NCI-H187 (cell line): ENCODE results near the gene MAP3K15.

ENCODE experiments used
- DNase-seq, 2 experiments: peaks; one replicate each; lab custom pipeline; 2025; lab: John Stamatoyannopoulos, UW

The MAP3K15 gene

GRCh38 chrX:19514791-19515614 lies at the start of gene MAP3K15:
Gene MAP3K15 (minus strand): TSS chrX:19515508. CDS start chrX:19515261, 247 bp downstream.
- DNase-seq = peak in 1 of 2 experiments; percentile 0

- no peak for DNase-seq
Observed at GRCh38 chrX:19564606-19565005, 49.3 kb upstream of the MAP3K15 start.

DNA sequence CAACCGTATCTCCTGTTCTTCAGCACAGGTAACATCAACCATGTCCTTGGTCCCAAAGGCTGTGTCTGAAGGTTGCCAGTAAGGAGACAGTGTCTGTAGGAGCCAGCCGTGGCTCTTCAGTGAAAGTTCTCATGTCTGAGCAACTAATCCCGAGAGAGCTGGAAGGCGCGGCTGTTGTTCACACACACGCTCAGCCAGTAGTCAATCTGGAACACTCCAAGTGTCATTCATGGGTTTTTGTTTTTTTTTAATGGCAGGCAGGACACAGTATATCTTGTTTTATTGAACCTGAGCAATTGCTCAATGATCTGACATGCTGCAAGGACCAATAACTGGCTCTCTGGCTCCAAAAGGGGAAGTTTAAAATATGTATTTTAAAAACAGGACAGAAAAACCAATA lies 48.4 kb upstream of the MAP3K15 start:
- no peak for DNase-seq

GRCh38 chrX:19563327-19563726 lies 48.0 kb upstream of the MAP3K15 start:
- no peak for DNase-seq

- DNase-seq = no peak
Observed at GRCh38 chrX:19560611-19561010, 45.3 kb upstream of the MAP3K15 start.

GRCh38 chrX:19557822-19558221 lies 42.5 kb upstream of the MAP3K15 start:
- DNase-seq = no peak

- DNase-seq = no peak
Observed at GRCh38 chrX:19556202-19556601, 40.9 kb upstream of the MAP3K15 start.

DNA sequence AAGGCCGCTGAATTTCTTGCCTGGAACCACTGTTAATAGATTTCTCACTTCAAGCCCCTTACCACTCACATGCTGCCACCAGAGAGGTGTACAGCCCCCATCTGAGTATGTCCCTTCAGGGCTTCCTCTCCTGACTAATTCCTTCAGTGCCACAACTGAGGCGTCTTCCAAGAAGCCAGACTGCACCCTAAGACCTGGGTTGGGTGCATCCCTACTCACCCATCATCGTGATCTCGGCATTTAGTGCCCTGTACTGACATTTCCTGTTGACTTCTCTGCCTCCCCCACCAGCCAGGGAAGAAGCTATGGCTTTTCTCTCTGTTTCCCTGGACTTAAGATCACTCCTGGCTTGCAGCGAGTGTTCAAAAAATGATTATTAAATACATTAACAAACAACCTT lies 40.4 kb upstream of the MAP3K15 start:
- no peak for DNase-seq

GRCh38 chrX:19555236-19555635 lies 39.9 kb upstream of the MAP3K15 start:
- no peak for DNase-seq

- DNase-seq = no peak
Observed at GRCh38 chrX:19554786-19555185, 39.5 kb upstream of the MAP3K15 start.

GRCh38 chrX:19552793-19553192 lies 37.5 kb upstream of the MAP3K15 start:
- no peak for DNase-seq

GRCh38 chrX:19549838-19550237 lies 34.5 kb upstream of the MAP3K15 start:
- DNase-seq = no peak

- DNase-seq = no peak
Observed at GRCh38 chrX:19548934-19549333, 33.6 kb upstream of the MAP3K15 start.

- DNase-seq = no peak
Observed at GRCh38 chrX:19548279-19548678, 33.0 kb upstream of the MAP3K15 start.

DNA sequence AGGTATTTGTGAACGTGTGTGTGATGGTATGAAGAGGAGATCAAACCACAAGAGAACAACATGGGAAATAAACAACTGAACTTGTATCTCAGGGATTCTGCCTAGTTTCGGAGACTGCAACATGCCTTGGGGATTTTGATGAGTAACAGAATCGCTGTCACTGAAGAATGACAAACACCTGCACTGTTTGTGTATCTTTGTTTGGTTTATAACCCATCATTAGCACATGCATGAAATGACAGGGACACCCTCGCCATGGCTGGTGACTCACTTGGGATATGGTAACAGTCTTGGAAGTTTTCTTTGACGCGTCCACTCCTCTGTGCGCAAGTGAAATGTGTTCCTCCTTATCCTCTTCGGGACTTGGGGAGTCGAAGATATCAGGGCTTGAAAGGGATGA lies 30.3 kb upstream of the MAP3K15 start:
- no peak for DNase-seq

DNA sequence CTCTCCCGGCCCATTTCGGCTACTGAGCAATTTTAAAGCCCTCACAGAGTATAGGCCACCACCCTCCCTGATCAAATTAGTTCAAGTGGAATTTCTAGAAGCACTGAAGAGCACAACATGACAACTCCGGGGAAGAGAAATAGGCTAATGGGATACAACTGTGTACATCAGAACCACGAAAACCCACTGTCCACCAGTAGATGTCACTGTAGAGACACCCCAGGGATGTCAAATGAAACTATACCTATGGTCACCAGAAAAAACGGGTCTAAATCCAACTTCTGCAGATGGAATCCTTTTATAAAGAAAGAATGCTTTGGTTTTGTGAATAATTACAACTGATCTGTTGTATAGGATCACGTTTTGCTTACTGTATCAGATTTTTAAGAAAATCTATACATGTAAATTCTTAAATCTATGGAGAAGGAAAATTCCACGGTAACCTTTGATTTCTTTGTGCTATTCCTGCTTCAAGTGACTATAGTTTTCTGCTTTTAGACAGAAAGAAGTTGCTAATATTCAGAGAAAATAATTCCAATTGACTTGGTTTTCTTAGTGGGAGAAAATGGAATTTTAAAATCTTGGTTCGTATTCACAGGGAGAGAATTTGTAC lies 29.5 kb upstream of the MAP3K15 start:
- DNase-seq = peak in 1 of 2 experiments; percentile 5

DNA sequence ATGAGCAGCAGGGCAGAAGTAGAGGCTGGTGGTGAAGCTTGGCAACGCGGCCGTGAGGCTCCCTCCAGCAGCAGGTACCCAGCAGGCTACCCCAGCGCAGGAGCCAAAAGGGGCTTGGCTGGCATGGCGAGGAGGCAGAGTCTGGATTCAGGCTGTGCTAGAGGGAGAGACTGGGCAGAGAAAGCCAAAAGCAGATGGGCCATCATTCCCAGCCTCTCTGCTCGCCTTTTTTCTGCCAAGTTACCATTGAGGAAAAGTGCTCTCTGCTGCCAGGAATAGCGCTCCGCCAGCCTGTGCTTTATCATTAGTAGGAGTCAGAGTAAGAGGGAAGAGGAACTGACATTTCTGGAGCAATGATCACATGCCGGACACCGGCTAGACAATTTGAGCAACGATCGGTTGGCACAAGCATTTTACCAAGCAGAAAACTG lies 28.7 kb upstream of the MAP3K15 start:
- no peak for DNase-seq

- no peak for DNase-seq
Observed at GRCh38 chrX:19543020-19543715, 27.9 kb upstream of the MAP3K15 start.

GRCh38 chrX:19541931-19542330 lies 26.6 kb upstream of the MAP3K15 start:
- DNase-seq = no peak

DNA sequence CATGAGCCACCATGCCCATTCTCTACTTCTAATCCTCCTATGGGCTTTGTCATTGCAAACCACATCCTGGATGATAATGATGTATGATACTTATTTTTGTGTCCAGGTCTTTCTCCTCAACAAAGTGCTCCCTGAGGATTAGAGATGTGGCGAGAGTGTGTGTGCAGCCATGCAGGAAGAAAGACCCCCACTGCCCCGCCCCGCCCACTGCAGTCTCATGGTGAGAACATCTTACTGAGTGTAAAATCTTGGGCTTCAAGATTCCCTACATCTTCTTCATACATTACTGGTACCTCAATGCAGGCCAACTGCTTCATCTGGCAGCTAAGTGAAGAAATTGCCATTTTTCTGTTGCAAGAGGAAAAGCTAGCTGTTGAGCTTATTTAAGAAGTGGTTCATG lies 25.9 kb upstream of the MAP3K15 start:
- DNase-seq = no peak

- DNase-seq = no peak
Observed at GRCh38 chrX:19540076-19540475, 24.8 kb upstream of the MAP3K15 start.

DNA sequence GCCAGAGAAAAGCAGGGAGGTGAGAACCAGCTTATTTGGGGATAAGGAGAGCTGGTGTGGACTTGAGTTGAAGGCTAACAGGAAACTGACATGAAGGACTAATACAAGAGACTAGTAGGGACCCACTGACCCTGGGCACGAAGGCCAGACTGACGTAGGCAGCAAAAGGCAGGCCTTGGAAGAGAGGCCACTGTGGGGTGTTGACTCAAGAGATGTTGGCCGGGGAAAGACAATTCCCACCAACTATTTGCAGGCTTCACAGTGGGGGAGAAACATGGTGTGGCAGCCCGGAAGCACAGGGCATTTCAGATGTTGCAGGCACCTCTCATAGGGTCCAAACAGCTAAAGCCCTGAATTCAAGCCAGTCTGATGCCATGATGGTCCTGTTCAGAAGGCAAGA lies 24.4 kb upstream of the MAP3K15 start:
- no peak for DNase-seq

DNA sequence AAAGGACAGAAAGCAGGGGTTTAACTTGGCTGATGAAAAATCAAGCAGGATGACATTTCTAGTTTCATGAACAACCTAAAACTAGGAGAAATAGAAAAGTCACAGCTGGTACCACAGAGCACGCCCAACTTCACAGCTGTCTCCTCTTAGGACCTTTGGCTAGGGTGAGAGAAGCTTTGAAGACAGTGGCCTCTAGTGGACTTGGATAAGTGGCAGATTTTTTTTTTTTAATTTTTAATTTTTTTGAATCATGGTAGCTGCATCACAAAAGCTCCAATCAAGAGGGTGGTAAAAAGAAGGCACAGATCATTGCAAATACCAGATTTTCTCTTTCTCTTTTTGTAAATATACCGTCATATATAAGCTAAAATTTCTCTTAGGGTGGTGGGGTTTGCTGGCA lies 20.2 kb upstream of the MAP3K15 start:
- no peak for DNase-seq
